K562 (cell line): ENCODE results near the gene MCIDAS. TPM values are rescaled to one million over a fixed set of nuclear protein-coding genes. Genes with fewer than 3 reads are reported as not detected.

ENCODE experiments used
- BRD4 ChIP-seq: fragments of 200-600 bp; sonication (generic); IDR thresholded peaks from 2 replicates; pipeline ENCODE4 v1.6.1; 2017; ENCODE audit warnings: inconsistent platforms
- CREB3L1 ChIP-seq: fragments of 450-650 bp; IDR thresholded peaks from 2 replicates; pipeline ENCODE4 v1.6.1; 2014; ENCODE audit warnings: low read depth, mild to moderate bottlenecking, moderate library complexity, borderline replicate concordance
- EP300 ChIP-seq: IDR thresholded peaks from 2 replicates; pipeline ENCODE4 v1.6.1; 2012; ENCODE audit warnings: low read length, improper control_type of control experiment
- MLX ChIP-seq, 2 experiments: fragments of 450-650 bp in 1 of 2; sonication (generic) in 1 of 2; formaldehyde crosslinking; conservative IDR thresholded peaks; 2 replicates each; pipeline versions ENCODE4 v1.4.0 to v1.8.1; 2020 to 2022; ENCODE audit warnings: mild to moderate bottlenecking in 1 of 2, missing genetic modification reagents in 1 of 2
- MTA3 ChIP-seq: fragments of 450-650 bp; formaldehyde crosslinking; IDR thresholded peaks from 2 replicates; pipeline ENCODE4 v1.6.1; 2017; ENCODE audit warnings: mild to moderate bottlenecking, borderline replicate concordance
- NELFE ChIP-seq: IDR thresholded peaks from 2 replicates; pipeline ENCODE4 v1.6.1; 2011; ENCODE audit warnings: mild to moderate bottlenecking; ENCODE audit not compliant: insufficient read depth, insufficient read length
- PHF21A ChIP-seq: fragments of 450-650 bp; IDR thresholded peaks from 2 replicates; pipeline ENCODE4 v1.6.1; 2017; ENCODE audit warnings: low read depth, borderline replicate concordance
- PTTG1 ChIP-seq: fragments of 450-650 bp; IDR thresholded peaks from 2 replicates; pipeline ENCODE4 v1.6.1; 2016; ENCODE audit warnings: low read depth, mild to moderate bottlenecking, missing genetic modification characterization, missing compliant biosample characterization
- ZFX ChIP-seq: sonication (generic); formaldehyde crosslinking; IDR thresholded peaks from 2 replicates; pipeline ENCODE4 v1.8.0; 2022; ENCODE audit warnings: mild to moderate bottlenecking, missing genetic modification reagents, moderate library complexity
- ZNF224 ChIP-seq: sonication (generic); formaldehyde crosslinking; IDR thresholded peaks from 2 replicates; pipeline ENCODE4 v1.8.0; 2022; ENCODE audit warnings: mild to moderate bottlenecking, missing genetic modification reagents
- ZNF311 ChIP-seq: fragments of 250-450 bp; sonication (Bioruptor Pico); IDR thresholded peaks from 2 replicates; pipeline ENCODE4 v1.4.0; 2020; ENCODE audit warnings: mild to moderate bottlenecking, moderate library complexity
- ZNF584 ChIP-seq: fragments of 200-800 bp; sonication (Bioruptor generic); IDR thresholded peaks from 2 replicates; pipeline ENCODE4 v1.6.1; 2016; ENCODE audit warnings: low read depth, mild to moderate bottlenecking, missing genetic modification characterization, missing compliant biosample characterization
- ZNF695 ChIP-seq: fragments of 450-650 bp; formaldehyde crosslinking; IDR thresholded peaks from 2 replicates; pipeline ENCODE4 v1.4.0; 2020; ENCODE audit warnings: mild to moderate bottlenecking, moderate library complexity
- polyA plus RNA-seq, 8 experiments: library from polyadenylated mRNA; depleted of rRNA in 4 of 8; stranded (reverse) in 5 of 8; unstranded in 3 of 8; fragments of >200 nt; fragmentation: Nextera tagmentation in 2 of 8; fragmentation: Illumina TruSeq in 1 of 8; extraction: Ambion mirVana in 2 of 8; extraction: Trizol in 1 of 8; gene quantifications; 2 replicates each; pipeline versions ENCODE4 v1.2.1 to v1.2.3, GENCODE V29; 2011 to 2014; ENCODE audit warnings: inconsistent platforms in 1 of 8, missing spikeins in 1 of 8
- total RNA-seq, 7 experiments: library from RNA; depleted of rRNA in 6 of 7; stranded (reverse); fragments of >200 nt in 6 of 7; fragmentation: Illumina TruSeq in 2 of 7; extraction: Trizol in 2 of 7; gene quantifications; 2 replicates each; pipeline versions ENCODE4 v1.2.1 to v1.2.3, GENCODE V29; 2011 to 2021; ENCODE audit warnings: low replicate concordance in 1 of 7
- TF ChIP-seq, protein P1 (sequence below): fragments of 250-450 bp; sonication (Bioruptor Pico); IDR thresholded peaks from 2 replicates; pipeline ENCODE4 v1.5.0; 2020; ENCODE audit warnings: mild to moderate bottlenecking, borderline replicate concordance

MCIDAS gene
- total and polyA plus RNA-seq, 9 of the 15 experiments (the other 6 are each of a cell fraction or from before 2014, with no cell fraction given), result 0.07 to 1.5 (median 0.69) TPM

DNA sequence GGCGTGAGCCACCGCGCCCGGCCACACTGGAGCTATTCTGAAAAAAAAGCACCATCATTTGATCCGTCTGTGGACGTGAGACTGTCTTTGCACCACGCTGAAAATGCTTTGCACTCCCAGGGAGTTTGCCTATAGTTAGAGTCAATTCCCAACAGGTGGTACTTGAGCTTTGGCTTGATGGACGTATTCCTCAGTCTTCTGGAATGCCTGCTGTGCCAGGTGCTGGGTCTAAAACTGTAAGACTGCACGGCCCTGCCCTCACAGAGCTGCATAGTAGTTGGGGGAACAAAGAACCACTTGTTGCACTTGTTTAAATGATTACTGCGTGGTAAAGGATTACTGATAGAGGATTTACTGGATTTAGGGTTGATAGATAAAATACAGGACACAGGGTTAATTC is 9.7 kb upstream of the MCIDAS start (continued):
- TF ChIP-seq, protein P1, sequence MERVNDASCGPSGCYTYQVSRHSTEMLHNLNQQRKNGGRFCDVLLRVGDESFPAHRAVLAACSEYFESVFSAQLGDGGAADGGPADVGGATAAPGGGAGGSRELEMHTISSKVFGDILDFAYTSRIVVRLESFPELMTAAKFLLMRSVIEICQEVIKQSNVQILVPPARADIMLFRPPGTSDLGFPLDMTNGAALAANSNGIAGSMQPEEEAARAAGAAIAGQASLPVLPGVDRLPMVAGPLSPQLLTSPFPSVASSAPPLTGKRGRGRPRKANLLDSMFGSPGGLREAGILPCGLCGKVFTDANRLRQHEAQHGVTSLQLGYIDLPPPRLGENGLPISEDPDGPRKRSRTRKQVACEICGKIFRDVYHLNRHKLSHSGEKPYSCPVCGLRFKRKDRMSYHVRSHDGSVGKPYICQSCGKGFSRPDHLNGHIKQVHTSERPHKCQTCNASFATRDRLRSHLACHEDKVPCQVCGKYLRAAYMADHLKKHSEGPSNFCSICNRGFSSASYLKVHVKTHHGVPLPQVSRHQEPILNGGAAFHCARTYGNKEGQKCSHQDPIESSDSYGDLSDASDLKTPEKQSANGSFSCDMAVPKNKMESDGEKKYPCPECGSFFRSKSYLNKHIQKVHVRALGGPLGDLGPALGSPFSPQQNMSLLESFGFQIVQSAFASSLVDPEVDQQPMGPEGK (CRISPR knock-in tag), result no peak
- TF ChIP-seq CREB3L1, result no peak
- TF ChIP-seq BRD4, result no peak
- TF ChIP-seq ZNF311 (CRISPR knock-in tag), result no peak
- no peak for TF ChIP-seq ZNF224 (CRISPR knock-in tag)
- TF ChIP-seq ZNF584, result no peak
- TF ChIP-seq PHF21A, result no peak
- TF ChIP-seq PTTG1, result no peak
- no peak for TF ChIP-seq ZNF695 (CRISPR knock-in tag)
- TF ChIP-seq MTA3, result no peak
- TF ChIP-seq NELFE, result no peak
- TF ChIP-seq MLX (CRISPR knock-in tag; conservative IDR thresholded peaks at IDR 0.05), result no peak
- TF ChIP-seq ZFX (CRISPR knock-in tag), result no peak
- no peak for TF ChIP-seq EP300
